Ramos (cell line): Measurements from ENCODE around the gene CEP128.

Source experiments
- in situ Hi-C: fragments of 300-500 bp; cut with MboI; formaldehyde crosslinking; loops from one replicate; pipeline ENCODE4 v1.14.3; 2022; ENCODE audit warnings: low sequenced_read_pairs; ENCODE audit not compliant: unreplicated experiment

The CEP128 gene

DNA sequence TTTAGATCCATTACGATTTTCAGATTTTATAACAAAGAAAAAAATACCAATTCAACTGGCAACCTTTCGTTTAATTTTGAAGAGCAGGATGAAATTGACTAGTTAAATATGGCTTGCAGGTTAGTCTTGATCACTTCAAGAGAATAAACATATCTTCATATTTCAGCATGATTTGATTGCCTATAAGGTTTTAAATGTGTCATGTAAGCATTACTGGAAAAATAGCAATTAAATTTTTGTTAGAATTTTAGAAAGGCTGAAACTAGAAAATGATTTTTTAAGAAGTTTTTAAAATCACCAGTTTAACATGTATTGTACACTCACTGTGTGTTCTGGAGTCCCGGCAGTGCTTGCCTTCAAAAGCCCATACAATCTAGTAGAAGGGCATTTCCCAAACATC lies 420.1 kb downstream of the CEP128 start:
- in situ Hi-C loops = no loop called here

DNA sequence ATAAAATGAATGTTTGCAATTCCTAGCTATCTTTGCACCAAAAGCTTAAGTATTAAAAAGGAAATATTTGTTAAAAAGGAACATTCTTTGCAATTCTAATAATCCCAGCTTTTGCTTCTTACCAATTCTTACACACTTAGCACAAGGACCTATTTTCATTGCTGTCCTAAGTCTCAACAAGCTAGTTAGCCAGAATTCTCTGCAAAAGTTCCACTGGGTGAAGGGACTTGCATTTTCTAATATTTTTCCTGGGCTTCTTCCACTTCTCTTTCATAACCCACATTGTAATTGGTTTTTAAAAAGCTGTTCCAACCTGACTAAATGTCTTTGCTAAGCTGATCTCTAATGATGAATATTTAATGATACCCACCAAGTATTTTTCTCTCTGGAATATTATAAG lies 422.5 kb downstream of the CEP128 start:
- in situ Hi-C loops = no loop called here

GRCh38 chr14:80518173-80518572 lies 423.4 kb downstream of the CEP128 start:
- in situ Hi-C loops = no loop called here

DNA sequence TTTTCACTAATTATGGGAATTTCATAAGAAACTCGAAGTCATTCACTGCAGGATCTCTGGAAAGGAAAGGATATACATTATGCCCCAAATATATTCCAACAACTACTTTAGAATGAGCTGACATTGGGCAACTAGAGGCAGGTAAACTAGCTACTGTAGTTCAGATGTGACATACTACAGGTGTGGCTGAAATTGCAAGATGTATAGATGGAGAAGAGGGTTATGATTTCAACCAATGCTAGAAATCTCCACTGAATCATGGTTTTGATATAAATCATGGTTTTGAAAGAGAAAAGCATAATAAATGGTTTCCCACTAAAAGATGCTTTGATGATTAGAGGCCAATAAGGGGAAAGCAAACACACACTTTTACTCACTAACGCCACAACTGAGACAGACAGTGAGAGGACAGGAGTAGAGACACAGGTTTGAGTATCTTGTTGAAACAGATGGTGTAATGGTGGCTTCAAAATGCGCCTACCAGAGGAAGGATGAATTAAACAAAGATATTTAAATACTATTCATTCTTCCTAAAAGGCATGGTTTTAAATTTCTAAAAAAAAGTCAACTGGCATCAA lies 434.2 kb downstream of the CEP128 start:
- in situ Hi-C loops = no loop called here

- in situ Hi-C loops = no loop called here
These were observed 436.8 kb downstream of the CEP128 start for GRCh38 chr14:80504781-80505180.

- in situ Hi-C loops = no loop called here
These were observed 443.0 kb downstream of the CEP128 start for GRCh38 chr14:80498533-80498932.

- in situ Hi-C loops = no loop called here
These were observed 445.4 kb downstream of the CEP128 start for GRCh38 chr14:80496090-80496489.

- in situ Hi-C loops = no loop called here
These were observed 446.8 kb downstream of the CEP128 start for GRCh38 chr14:80494769-80495168.

GRCh38 chr14:80493620-80494019 lies 447.9 kb downstream of the CEP128 start:
- in situ Hi-C loops = no loop called here

DNA sequence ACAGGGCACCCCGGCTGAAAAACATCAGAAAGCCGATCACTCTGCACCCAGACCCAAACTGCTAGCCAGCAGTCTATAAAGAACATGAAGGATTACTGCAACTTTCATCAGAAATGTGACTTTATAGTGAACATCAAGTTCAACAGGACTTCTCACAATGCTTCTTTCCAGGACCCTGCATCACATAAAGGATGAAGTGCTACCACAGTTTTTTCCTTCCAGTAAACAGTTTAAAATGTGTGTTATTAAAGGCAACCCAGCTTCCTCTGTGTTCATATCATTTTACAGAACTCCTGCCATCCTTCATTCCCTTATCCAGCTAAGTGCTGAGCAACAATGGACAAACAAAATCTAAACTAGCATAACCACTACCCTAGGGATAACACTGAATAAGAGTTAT lies 449.9 kb downstream of the CEP128 start:
- in situ Hi-C loops = no loop called here

DNA sequence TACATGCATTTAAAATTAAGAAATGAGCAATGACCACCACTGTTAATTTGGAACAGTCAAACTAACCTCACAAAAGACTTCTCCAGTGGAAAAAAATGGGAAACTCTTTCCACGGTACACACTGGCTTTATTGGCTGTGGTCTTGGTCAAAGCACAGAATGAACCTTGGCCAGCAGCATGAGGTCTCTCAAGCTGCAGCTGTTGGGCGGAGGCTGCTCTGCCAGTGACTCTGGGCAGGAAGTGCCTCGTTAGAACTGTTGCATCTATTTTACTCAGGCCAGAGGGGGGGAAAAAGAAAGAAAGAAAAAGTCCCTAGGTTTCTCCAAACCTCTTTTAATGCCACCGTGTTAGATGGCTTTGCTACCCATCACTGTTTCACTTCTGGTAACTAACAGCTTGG lies 450.4 kb downstream of the CEP128 start:
- in situ Hi-C loops = no loop called here

DNA sequence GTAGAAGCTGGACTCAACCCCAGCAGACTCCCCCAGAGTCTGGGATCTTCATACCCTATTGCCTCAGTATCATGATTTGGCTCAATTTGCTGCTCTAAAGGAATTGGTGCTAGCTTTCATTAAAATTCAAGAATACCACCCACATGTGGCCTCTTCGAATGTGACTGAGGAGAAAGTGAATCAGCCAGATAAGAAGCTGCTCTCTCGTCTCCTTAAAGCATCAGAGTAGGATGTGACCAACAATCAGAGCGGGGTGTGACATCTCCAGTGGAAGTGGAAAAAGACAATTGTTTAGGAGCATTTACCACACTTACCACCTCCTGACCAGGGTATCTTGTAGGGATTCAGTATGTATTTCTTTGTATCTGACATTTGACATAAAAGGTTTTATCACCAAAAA lies 452.0 kb downstream of the CEP128 start:
- in situ Hi-C loops = no loop called here

DNA sequence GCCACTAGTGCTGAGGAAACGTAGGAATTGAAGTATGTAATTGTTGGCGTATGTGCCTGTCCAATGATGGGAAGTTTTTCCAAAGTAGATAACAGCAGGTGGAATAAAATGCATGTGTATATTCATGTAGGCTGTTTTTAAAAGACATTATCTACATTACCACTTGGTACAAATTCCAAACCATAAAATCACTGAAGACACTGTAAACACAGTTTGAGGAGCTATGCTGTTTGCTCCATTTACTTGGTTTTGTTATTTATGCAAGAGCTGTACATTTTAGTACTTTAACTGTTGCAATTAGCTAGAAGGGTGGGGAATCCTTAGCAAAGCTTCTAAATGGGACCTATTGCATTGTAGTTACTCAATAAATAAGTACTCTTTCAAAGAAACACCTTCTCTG lies 455.8 kb downstream of the CEP128 start:
- in situ Hi-C loops = no loop called here

DNA sequence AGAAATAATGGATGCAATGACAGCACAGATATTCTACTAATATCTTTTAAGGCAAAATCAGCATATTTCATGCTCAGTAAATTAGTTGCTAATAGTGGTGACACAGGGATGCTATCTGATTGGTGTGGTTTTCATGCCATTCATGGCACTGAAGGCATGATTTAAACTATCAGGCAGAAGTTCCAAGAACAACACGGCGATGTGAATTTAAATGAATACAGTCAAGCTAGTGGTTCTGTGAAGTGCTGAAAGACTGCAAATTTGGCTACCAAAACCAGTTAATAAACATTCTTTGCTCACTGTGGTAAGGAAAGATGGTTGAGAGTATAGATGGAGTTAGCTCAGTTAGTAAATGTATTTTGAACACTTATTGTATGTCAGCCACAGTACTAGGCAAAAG lies 458.2 kb downstream of the CEP128 start:
- in situ Hi-C loops = no loop called here

DNA sequence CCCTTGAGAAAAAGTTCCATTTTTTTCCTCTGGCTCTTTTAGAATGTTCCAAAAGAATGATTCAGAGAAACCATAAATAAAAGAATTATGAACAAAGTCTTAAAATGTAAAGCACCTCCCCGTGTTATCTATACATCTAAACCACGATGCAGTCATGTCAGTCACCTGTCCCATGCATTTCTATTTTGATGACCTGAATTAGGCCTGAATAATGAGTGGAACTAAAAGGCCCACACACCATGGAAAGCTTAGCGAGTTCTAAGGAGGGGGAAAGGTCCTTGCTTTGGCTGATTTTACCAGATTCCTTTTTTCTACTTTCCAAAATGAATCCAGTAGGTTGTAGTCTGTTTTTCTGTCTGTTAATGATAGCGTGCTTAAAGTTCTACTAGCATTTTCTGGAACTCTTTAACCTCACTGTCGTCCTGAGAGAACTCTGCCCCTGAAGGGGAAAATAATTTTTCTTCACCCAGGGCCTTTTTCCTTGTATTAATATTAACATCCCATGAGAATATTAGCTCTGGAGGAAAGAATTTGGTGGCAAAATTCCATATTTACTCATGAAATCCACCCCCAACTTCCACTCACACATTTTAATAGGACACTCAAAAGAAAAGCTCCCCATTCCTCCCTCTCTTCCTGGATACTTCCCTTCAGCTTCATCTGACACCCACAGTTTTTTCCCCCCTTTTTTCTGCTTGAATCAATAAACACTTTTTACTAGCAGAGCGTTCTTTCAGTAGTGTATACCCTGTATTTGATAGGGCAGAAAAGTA lies 464.0 kb downstream of the CEP128 start:
- in situ Hi-C loops = no loop called here

- in situ Hi-C loops = no loop called here
These were observed 466.5 kb downstream of the CEP128 start for GRCh38 chr14:80475074-80475473.

- in situ Hi-C loops = no loop called here
These were observed 473.0 kb downstream of the CEP128 start for GRCh38 chr14:80468331-80469122.

DNA sequence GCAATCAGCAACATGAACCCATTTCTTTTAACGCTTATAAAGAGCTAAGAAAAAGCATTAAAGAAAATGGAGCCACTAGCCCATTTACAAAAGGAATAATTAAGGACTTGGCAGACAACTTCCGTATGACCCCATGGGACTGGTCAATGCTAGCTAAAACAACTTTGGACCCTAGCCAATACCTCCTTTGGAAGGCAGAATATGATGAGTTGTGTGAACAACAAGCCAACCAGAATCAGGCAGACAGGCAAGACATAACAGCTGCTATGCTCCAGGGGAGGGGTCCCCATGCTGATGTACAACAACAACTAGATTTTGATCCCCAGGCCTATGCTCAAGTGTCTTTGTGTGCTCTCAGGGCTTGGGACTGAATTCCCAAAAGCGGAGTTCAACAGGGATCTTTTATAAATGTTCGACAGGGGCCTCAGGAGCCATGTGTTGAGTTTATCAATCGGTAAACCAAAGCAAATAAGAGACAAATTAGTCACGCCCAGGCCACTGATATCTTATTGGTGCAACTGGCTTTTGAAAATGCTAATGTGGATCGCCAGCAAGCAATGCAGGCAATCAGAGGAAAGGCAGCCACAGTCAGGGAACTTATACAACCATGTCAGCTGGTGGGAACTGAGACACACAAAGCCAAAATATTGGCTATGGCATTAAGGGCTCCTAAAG lies 475.9 kb downstream of the CEP128 start:
- in situ Hi-C loops = no loop called here

GRCh38 chr14:80464531-80465149 lies 476.9 kb downstream of the CEP128 start:
- in situ Hi-C loops = no loop called here

DNA sequence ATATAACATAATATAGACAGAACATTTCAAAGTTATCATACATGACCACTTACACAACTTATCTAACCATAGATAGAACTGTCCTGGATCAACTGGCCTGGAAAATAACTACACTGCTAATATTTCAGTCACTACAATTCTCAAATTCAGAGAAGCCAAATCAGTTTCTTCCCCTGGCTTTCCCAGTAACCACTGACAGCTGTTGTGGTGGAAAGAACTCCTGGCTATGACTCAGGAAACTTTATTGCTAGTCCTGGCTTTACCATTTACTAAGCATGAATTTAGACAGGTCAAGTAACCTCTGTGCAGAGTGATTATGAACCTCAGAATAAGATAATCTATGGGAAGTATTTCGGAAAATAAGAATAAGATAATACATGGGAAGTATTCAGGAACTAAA lies 485.3 kb downstream of the CEP128 start:
- in situ Hi-C loops = no loop called here
